HG03280 (cell line): ENCODE data around the gene CCDC73.
A peak's percentile ranks its signal among the peaks of the same experiment; 100 is the strongest.
"Not testable (repeated sequence)": the region's sequence is repeated elsewhere in the genome, so short reads cannot be mapped to it uniquely, and the experiment has no call there.

Experiments used
- ATAC-seq: cut with Tn5 transposase; IDR thresholded peaks from one replicate; pipeline ENCODE4 v1.9.1; 2021; ENCODE audit warnings: mild to moderate bottlenecking, moderate library complexity; ENCODE audit not compliant: unreplicated experiment

CCDC73 gene

GRCh38 chr11:32794439-32794838, at the start of gene CCDC73:
TSS of gene CCDC73 (minus strand) at chr11:32794662. CDS start at chr11:32760243, 34,419 bp downstream.
- ATAC-seq = no peak

DNA sequence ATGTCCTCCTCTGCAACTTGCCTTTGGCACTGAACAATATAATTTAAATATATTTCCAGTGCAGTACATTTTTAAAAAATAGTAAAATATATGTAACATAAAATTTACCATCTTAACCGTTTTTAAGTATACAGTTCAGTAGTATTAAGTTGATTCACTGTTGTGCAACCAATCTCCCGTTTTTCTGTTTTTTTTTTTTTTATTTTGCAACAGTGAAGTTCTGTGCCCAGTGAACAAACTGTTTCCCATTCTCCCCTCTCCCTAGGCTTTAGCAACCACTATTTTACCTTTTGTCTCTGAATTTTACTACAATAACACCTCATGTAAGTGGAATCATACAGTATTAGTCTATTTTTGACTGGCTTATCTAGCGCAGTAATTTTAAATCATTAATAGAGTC, 49.1 kb upstream of the CCDC73 start:
- no peak for ATAC-seq

- no peak for ATAC-seq
Measured at GRCh38 chr11:32840587-32840986, 46.1 kb upstream of the CCDC73 start.

DNA sequence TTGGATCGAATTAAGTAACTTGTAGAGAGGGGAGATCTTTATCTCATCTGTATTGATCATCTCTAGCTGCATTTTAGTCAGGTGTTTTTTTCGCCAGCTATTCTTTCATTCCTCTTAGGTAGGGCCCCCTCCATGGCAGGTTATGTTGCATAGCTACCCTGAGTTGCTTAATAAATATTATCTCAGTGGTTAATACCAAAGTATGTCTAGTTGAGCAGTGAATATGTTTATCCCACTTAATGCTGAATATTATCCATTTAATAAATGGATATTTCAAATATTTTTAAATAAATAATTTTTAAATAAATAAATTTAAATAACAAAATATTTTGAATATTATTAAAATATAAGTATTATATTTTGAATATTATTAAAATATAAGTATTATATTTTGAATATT, 44.8 kb upstream of the CCDC73 start:
- ATAC-seq = no peak

- no peak for ATAC-seq
Measured at GRCh38 chr11:32838505-32839274, 44.2 kb upstream of the CCDC73 start.

GRCh38 chr11:32836946-32837345, 42.5 kb upstream of the CCDC73 start:
- ATAC-seq = no peak

DNA sequence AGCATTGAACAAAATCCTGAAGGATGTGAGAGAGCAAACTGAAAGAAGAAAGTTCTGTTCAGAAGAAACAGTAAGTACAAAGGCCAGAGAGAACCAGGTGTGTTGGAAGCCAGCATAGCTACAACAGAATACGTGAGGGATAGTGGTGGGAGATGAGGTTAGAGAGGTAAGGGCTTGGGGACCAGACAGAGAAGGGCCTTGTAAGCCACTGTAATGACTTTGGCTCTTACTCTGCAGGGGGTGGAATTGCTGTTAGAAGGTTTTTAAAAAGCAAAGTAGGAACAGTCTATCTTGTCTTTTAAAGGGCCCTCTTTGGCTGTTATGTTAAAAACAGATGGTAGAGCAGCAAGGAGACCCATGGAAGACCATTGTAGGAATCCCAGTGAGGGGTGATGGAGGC, 39.5 kb upstream of the CCDC73 start:
- ATAC-seq = no peak

GRCh38 chr11:32831221-32831620, 36.8 kb upstream of the CCDC73 start:
- no peak for ATAC-seq

- ATAC-seq = no peak
Measured at GRCh38 chr11:32830796-32831195, 36.3 kb upstream of the CCDC73 start.

GRCh38 chr11:32830413-32830738, 35.9 kb upstream of the CCDC73 start:
- ATAC-seq = no peak

GRCh38 chr11:32829680-32830412, 35.4 kb upstream of the CCDC73 start, which contains the start of gene PRRG4:
TSS of gene PRRG4 (plus strand) at chr11:32829927. CDS start at chr11:32830530, 603 bp downstream.
- peak; percentile 75 for ATAC-seq

DNA sequence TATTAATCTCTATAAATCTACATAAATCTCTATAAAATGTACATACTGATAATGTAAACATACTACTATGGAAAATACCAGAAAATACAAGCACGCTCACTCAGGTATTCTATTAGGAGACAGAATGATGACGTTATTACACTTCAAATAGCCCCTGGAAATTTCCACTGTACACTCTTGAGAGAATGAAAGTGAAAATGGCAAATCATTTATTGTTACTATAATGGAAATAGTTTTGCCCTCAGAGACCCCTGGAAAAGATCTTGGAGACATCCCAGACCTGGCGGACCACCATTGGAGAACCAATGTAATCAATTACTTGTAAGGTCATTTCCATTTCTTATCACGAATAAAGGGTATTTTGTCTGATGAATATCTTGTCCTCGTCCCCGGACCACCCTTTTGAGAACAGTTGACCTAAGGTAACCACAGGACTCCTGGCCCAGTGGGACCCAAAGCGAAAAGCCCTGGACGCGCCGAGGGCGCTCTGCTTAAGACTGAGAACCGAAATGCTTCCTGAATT, 34.8 kb upstream of the CCDC73 start:
- ATAC-seq = peak; percentile 48

DNA sequence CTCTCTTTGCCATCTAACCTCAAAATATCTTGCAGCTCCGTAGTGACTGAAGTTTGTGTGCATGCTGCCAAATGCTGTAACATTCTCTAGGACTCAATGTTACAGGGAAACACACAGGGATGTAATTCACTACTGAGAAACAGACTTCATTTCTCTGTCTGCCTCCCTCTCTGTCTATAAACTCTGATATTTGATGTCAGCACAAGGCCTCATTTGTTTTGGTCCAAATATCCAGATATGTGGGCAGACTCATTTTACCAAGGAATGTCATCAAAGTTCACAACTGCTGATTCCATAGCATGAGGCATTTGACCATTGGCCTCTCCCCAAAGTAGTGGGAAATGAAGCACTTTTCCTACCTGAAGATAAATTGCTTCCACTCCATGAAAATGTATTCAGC, 32.8 kb upstream of the CCDC73 start:
- ATAC-seq = no peak

DNA sequence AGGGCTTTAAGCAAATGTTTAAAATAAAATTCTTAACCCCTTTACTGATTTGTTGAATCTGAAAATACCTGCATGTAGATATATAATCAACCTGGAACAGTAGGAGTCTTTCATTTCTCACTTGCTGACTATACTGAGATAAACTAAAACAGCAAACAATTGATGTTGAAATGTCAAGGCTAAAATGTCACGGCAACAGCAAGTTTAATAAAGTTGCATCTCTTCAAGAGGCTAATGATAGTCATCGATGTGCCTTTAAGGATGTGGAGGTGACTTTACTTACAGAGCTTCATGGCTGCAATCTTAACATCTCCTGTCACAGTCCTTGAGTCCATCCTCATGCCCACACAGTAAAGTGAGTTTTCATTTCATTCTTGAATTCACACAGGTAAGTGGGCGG, 31.7 kb upstream of the CCDC73 start:
- ATAC-seq = no peak

DNA sequence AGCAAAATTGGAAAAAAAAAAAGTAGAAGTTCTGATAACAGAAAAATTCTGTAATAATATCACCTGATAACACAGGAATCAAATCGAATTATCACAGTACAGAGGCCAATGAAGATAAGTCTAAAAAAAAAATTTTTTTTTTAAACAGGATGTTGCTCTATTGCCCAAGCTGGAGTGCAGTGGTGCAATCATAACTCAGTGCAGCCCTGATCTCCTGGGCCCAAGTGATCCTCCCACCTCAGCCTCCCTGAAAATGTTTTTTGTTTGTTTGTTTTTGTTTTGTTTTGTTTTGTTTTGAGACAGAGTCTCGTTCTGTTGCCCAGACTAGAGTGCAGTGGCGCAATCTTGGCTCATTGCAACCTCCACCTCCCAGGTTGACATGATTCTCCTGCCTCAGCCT, 29.2 kb upstream of the CCDC73 start:
- ATAC-seq = not testable (repeated sequence)

DNA sequence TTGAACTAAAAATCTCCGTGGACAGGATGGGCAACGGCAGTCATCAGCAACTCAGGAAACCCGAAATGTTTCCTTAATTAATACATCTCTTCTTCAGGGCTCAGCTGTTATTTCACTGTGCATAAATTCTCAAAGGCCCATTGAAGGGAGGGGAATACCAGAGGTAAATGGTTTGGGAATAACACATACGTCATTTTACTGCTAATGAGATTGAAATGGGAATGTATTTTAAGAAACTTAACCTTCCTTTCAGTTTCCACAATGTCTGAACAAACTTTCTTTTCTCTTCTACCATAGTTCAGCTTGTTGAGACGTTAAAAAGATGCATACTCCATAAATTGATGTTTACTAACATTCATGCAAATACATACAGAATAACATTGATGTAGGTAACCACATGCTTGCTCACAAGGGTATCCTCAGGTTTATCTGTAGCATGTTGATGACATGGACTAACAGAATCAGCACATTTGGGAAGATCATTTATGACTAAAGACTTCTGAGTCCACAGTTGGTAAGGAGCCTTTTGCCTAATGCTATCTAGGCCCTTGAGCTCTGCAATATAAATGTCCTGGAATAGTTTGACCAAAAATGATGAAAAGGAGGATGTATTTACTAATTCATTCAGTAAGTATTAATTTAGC, 27.6 kb upstream of the CCDC73 start:
- ATAC-seq = no peak

DNA sequence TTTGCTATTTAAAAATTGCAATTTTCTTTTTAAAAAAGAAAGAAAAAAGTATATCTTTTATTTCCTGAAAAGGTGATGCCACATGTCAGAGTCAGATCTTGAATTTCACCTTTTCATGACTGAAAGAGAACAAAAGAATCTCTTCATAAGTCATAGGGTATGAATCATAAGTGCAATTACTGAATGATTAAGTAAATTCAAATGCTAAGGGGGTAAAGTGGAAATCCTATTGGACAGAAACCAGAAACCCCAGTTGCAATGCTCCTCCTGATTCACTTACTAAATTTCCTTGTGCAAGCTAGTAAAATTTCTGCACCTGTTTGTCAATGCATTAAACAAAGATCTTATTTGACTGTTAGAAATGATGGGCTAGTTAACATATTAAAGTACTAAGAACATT, 27.1 kb upstream of the CCDC73 start:
- no peak for ATAC-seq

GRCh38 chr11:32820497-32820896, 26.0 kb upstream of the CCDC73 start:
- ATAC-seq = no peak

DNA sequence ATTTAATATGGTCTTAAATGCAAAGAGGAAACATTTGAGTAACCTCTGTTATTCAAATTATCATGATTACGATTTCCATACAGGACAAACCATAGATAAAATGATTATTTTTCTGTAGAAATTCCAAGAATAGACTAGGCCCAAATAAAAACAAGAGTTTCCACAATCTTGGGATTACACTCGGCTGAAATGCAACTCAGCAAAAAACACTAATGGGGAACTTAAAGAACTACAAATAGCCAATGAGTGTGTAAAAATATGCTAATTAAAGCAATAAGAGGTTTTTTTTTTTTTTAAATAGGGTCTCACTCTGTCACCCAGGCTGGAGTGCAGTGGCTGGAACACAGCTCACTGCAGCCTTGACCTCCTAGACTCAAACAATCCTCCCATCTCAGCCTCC, 24.7 kb upstream of the CCDC73 start:
- ATAC-seq = no peak

GRCh38 chr11:32817852-32818183, 23.4 kb upstream of the CCDC73 start:
- ATAC-seq = no peak

DNA sequence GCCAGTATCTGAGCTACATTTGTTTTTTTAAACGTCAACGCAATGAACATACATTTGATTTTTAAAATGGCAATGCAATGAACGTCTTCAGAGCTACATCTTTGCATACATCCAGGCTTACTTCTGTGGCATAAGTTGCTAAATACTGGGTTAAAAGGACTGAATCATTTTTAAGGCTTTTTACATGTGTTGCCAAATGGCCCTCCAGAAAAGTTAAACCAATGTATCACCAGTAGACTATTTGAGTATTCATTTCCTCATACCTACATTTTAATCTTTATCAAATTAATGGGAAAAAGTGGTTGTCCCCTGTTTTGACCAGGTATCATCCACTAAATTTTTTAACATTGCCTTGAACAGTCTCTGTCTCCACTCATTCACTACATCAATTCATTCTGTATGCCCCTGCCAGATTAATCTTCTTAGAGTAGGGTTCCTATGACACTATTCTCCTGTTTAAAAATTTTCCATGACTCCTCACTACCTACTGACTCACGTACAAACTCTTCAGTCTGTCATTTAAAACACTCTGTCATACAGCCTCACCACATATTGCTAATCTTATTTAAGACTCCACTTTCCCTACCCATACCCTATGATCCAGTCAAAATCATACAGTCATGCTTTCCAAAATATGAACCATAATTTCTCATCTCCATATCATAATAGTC, 22.9 kb upstream of the CCDC73 start:
- no peak for ATAC-seq
